ENCODE data around the gene PTCH1. TPM values are rescaled to one million over a fixed set of nuclear protein-coding genes. Genes with fewer than 3 reads are reported as not detected.

The PTCH1 gene
- total and polyA plus RNA-seq, 12 donors, result 1.6 to 10.0 (median 6.5) TPM

DNA sequence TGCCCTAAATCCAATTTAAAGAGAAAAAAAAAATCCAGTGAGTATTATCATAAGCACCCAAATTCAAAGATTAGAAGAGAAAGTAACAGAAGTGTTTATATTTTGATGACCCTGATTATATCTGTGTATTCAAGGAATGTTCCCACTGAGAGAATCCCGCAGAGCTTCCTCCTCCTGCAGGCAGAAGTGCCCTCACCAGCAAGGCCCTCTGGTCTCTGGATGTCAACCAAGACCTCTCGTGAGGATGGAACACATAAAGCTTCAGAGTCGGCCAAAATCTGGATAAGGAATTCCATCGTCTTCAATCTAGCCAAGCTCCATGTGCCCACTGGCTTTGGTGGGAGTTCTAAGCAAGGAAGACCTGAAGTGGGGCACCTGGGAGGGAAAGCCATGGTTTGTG is 18.1 kb downstream of the PTCH1 start:
- intact Hi-C loops (cut with DNase I), result loop anchor here in 1 of 10 donors (10.0 kb wide), 1 partner anchor 716 kb away; no protein-coding TSS in a partner anchor
- peaks cover 0 to 57% (median 16%) of the 10 kb centered on the region in 9 donors for H3K4me1 ChIP-seq
- TF ChIP-seq CTCF (IDR thresholded peaks at IDR 0.05), result no peak
- ATAC-seq (no peak), DNase-seq (no peak)
- H3K9me3 ChIP-seq, result no peaks in the 10 kb centered on the region
- H3K4me3 ChIP-seq, result no peak overlapping the region
- WGBS, 2 donors, result 47 to 60% methylated on average over 4 of the region's 4 CpGs
- peaks cover 0 to 4% (median 0%) of the 10 kb centered on the region in 7 donors for H3K27me3 ChIP-seq
- peaks cover 0 to 16% (median 0%) of the 10 kb centered on the region in 9 donors for H3K36me3 ChIP-seq
- no peak overlapping the region for H3K27ac ChIP-seq

DNA sequence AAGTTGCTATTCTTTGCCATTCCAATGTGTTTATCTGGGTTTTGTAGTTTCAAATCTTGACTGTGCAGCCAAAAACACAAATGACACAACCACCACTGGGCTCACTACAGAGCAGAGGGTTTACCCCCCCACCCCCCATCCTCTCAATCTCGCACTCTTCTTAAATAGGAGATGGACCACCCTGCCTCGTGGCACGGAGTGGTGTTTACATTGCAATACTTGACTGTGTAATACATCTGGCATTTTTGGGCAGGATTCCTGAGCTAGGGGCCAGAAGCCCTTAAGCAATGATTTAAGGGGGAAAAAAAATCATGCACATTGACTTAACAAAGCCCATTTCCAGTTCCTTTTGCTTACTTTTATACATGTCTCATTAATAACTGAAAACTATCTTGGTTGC is 19.0 kb downstream of the PTCH1 start:
- intact Hi-C loops (cut with DNase I), result loop anchor here in 1 of 10 donors (10.0 kb wide), 1 partner anchor 717 kb away; no protein-coding TSS in a partner anchor
- Histone ChIP-seq H3K36me3 (peaks cover 0 to 18% (median 0%) of the 10 kb centered on the region in 9 donors), H3K4me1 (peaks cover 0 to 50% (median 14%) of the 10 kb centered on the region in 9 donors), H3K4me3 (no peak overlapping the region), H3K27ac (no peak overlapping the region), H3K27me3 (peaks cover 0 to 4% (median 0%) of the 10 kb centered on the region in 7 donors), H3K9me3 (no peaks in the 10 kb centered on the region)
- TF ChIP-seq CTCF (IDR thresholded peaks at IDR 0.05), result no peak
- DNase-seq (no peak), ATAC-seq (no peak)
- WGBS, 2 donors, result 63 to 69% methylated on average over 3 of the region's 3 CpGs

- Histone ChIP-seq H3K4me3 (no peak overlapping the region), H3K27ac (no peak overlapping the region), H3K36me3 (peaks cover 0 to 18% (median 0%) of the 10 kb centered on the region in 9 donors), H3K9me3 (no peaks in the 10 kb centered on the region), H3K27me3 (peaks cover 0 to 4% (median 0%) of the 10 kb centered on the region in 7 donors), H3K4me1 (peaks cover 0 to 39% (median 11%) of the 10 kb centered on the region in 9 donors)
- intact Hi-C loops (cut with DNase I), result loop anchor here in 1 of 10 donors (10.0 kb wide), 1 partner anchor 718 kb away; no protein-coding TSS in a partner anchor
- 63 to 64% methylated on average over 2 of the region's 2 CpGs for WGBS, 2 donors
- no peak for TF ChIP-seq CTCF (IDR thresholded peaks at IDR 0.05)
- DNase-seq (no peak), ATAC-seq (no peak)
These were observed 20.1 kb downstream of the PTCH1 start for GRCh38 chr9:95496687-95497086.

DNA sequence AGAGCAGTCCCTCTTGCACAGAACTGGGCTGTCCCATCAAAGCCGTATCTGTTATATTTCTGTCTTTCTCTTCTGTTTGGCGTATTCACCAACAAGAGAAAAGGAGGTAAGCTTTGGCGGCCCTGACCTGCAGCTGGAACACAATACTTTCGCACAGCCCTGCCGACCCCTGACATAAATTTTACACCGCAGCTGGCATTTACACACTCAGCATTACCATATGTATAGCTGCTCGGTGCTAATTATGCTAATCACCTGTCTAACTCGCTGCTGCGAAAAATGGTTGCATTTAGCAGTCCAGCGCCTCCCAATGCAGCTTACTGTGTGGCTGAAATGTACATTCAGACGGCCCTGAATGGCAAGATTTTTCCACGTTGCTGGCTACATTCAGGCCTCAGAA is 20.8 kb downstream of the PTCH1 start:
- DNase-seq (no peak), ATAC-seq (no peak)
- no peak for TF ChIP-seq CTCF (IDR thresholded peaks at IDR 0.05)
- Histone ChIP-seq H3K27me3 (peaks cover 0 to 4% (median 0%) of the 10 kb centered on the region in 7 donors), H3K27ac (no peak overlapping the region), H3K4me1 (peaks cover 0 to 39% (median 8%) of the 10 kb centered on the region in 9 donors), H3K9me3 (no peaks in the 10 kb centered on the region), H3K36me3 (peaks cover 0 to 18% (median 0%) of the 10 kb centered on the region in 9 donors), H3K4me3 (no peak overlapping the region)
- WGBS, 2 donors, result 92 to 93% methylated on average over 12 of the region's 12 CpGs
- intact Hi-C loops (cut with DNase I), result loop anchor here in 1 of 10 donors (10.0 kb wide), 1 partner anchor 719 kb away; no protein-coding TSS in a partner anchor
